ENCODE measurements around the gene PLEKHA1. TPM values are rescaled to one million over a fixed set of nuclear protein-coding genes. Genes with fewer than 3 reads are reported as not detected.

The PLEKHA1 gene
- total and polyA plus RNA-seq, 2 donors (not counting 1 experiment from before 2014, with no cell fraction given), result 9.0 to 34.0 TPM

DNA sequence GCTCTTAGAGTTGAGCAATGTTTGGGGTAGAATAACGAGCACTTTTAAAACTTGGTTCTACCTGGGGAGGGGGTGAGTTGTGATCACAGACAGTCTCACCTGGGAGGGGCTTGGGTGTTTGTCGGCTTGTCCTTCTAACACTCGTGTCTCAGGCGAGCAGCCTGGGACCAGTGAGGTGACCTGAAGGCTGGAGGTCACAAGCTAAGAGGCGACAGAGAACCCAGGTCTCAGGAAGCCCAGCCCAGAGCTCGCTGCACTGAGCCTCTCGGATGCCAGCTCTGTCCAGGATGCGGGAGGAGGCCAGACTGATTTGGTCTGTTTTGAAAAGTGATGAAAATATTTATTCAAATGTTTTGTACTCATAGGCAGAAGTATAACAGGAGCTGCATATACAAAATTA is 98.6 kb downstream of the PLEKHA1 start:
- H3K79me2 ChIP-seq (ENCODE audit: control insufficient read depth, insufficient read depth, low read length), result no peaks in the 10 kb centered on the region
- no peaks in the 10 kb centered on the region for H4K20me1 ChIP-seq (ENCODE audit: control insufficient read depth, insufficient read depth, low read length, poor library complexity, severe bottlenecking)
- no peaks in the 10 kb centered on the region for H3K4me1 ChIP-seq (ENCODE audit: control insufficient read depth in 2 of 2, insufficient read depth in 2 of 2, low read length in 2 of 2)
- no peak overlapping the region for H3K27ac Mint-ChIP-seq
- H3K4me3 ChIP-seq (ENCODE audit: control extremely low read depth in 1 of 5, extremely low read depth in 1 of 5, insufficient read depth in 1 of 5, low read depth in 2 of 5, low read length in 4 of 5), result no peak overlapping the region
- no peak overlapping the region for H3K9ac ChIP-seq (ENCODE audit: low read length)
- peaks cover 33% of the 10 kb centered on the region for H3K27me3 Mint-ChIP-seq
- H3K9me3 ChIP-seq (ENCODE audit: control extremely low read depth in 1 of 3, control insufficient read depth in 2 of 3, insufficient read depth in 1 of 3, low read length in 2 of 3), result no peaks in the 10 kb centered on the region
- no peaks in the 10 kb centered on the region for H3K9me3 Mint-ChIP-seq (ENCODE audit: insufficient read depth)
- 81% methylated on average over 4 of the region's 8 CpGs for WGBS (ENCODE audit: insufficient coverage)
- H3K4me2 ChIP-seq (replicated peaks; ENCODE audit: low read depth, low read length, poor library complexity, severe bottlenecking), result no peak overlapping the region
- peaks cover 0 to 13% (median 1%) of the 10 kb centered on the region in 4 experiments for H3K27me3 ChIP-seq (replicated peaks in 1 of 4; ENCODE audit: control extremely low read depth in 1 of 4, control insufficient read depth in 3 of 4, insufficient read depth in 4 of 4, low read length in 3 of 4)
- H3K4me1 Mint-ChIP-seq, result peaks cover 5% of the 10 kb centered on the region
- no peak overlapping the region for H3K4me3 Mint-ChIP-seq
- no peak overlapping the region for H3K27ac ChIP-seq (ENCODE audit: low read length in 2 of 2)
- TF ChIP-seq EZH2 (IDR thresholded peaks at IDR 0.05; ENCODE audit: borderline replicate concordance, insufficient read depth, low read depth, low read length, poor library complexity, severe bottlenecking), result no peak
- TF ChIP-seq, protein P1, sequence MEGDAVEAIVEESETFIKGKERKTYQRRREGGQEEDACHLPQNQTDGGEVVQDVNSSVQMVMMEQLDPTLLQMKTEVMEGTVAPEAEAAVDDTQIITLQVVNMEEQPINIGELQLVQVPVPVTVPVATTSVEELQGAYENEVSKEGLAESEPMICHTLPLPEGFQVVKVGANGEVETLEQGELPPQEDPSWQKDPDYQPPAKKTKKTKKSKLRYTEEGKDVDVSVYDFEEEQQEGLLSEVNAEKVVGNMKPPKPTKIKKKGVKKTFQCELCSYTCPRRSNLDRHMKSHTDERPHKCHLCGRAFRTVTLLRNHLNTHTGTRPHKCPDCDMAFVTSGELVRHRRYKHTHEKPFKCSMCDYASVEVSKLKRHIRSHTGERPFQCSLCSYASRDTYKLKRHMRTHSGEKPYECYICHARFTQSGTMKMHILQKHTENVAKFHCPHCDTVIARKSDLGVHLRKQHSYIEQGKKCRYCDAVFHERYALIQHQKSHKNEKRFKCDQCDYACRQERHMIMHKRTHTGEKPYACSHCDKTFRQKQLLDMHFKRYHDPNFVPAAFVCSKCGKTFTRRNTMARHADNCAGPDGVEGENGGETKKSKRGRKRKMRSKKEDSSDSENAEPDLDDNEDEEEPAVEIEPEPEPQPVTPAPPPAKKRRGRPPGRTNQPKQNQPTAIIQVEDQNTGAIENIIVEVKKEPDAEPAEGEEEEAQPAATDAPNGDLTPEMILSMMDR (IDR thresholded peaks at IDR 0.05), result no peak
- H2AFZ ChIP-seq (ENCODE audit: insufficient read depth, low read depth, low read length, poor library complexity, severe bottlenecking), result no peak overlapping the region
- ChIA-PET POLR2A (no interaction called here), CTCF (no interaction called here)
- intact Hi-C loops (cut with micrococcal nuclease), result no loop called here
- ATAC-seq (ENCODE audit: low read depth) (no peak), DNase-seq (no peak)
- no peaks in the 10 kb centered on the region for H3K36me3 ChIP-seq (replicated peaks in 1 of 2; ENCODE audit: control extremely low read depth in 1 of 2, control insufficient read depth in 1 of 2, extremely low read depth in 1 of 2, insufficient read depth in 2 of 2, low read length in 1 of 2)

DNA sequence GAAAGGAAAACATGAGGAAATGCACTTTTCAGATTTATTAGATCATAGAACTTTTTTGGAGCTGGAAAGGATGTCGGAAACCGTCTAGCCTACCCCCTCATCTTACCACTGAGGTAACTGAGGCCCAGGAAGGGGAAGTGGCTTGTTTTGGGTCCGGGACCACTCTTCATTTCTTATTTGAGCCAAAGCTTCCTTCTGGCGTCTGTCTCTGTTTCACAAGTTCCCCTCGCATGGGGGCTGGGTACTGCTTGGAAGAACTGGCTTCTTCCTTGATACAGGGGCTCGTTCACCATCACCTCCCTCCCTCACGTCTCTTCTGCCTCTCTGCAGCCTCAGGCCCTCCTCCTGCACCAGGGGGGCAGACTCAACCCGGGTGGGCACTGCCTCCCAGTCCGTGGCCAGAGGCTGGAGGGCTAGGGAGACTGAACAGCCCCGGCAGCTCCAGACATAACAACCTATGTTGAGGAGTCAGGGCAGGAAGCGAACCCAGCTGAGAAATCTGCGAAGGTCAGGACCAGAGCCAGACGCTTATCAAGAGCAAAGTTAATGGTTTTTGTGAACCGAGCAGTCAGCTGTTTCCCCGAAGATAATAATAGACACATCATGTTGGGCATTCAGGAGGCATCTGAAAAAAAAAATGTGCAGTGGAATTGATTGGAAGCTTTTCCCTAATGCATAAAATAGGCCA is 99.8 kb downstream of the PLEKHA1 start:
- TF ChIP-seq, protein P1 (IDR thresholded peaks at IDR 0.05), result no peak
- no peak for TF ChIP-seq EZH2 (IDR thresholded peaks at IDR 0.05; ENCODE audit: borderline replicate concordance, insufficient read depth, low read depth, low read length, poor library complexity, severe bottlenecking)
- Histone ChIP-seq H4K20me1 (ENCODE audit: control insufficient read depth, insufficient read depth, low read length, poor library complexity, severe bottlenecking) (no peaks in the 10 kb centered on the region), H3K4me1 (ENCODE audit: control insufficient read depth in 2 of 2, insufficient read depth in 2 of 2, low read length in 2 of 2) (no peaks in the 10 kb centered on the region), H3K9ac (ENCODE audit: low read length) (no peak overlapping the region), H3K4me3 (ENCODE audit: control extremely low read depth in 1 of 5, extremely low read depth in 1 of 5, insufficient read depth in 1 of 5, low read depth in 2 of 5, low read length in 4 of 5) (no peak overlapping the region), H3K36me3 (replicated peaks in 1 of 2; ENCODE audit: control extremely low read depth in 1 of 2, control insufficient read depth in 1 of 2, extremely low read depth in 1 of 2, insufficient read depth in 2 of 2, low read length in 1 of 2) (no peaks in the 10 kb centered on the region), H3K27ac (ENCODE audit: low read length in 2 of 2) (no peak overlapping the region), H3K27me3 (replicated peaks in 1 of 4; ENCODE audit: control extremely low read depth in 1 of 4, control insufficient read depth in 3 of 4, insufficient read depth in 4 of 4, low read length in 3 of 4) (peaks cover 0 to 13% (median 1%) of the 10 kb centered on the region in 4 experiments), H3K79me2 (ENCODE audit: control insufficient read depth, insufficient read depth, low read length) (no peaks in the 10 kb centered on the region), H3K4me2 (replicated peaks; ENCODE audit: low read depth, low read length, poor library complexity, severe bottlenecking) (no peak overlapping the region), H2AFZ (ENCODE audit: insufficient read depth, low read depth, low read length, poor library complexity, severe bottlenecking) (no peak overlapping the region), H3K9me3 (ENCODE audit: control extremely low read depth in 1 of 3, control insufficient read depth in 2 of 3, insufficient read depth in 1 of 3, low read length in 2 of 3) (no peaks in the 10 kb centered on the region)
- intact Hi-C loops (cut with micrococcal nuclease), result no loop called here
- H3K9me3 Mint-ChIP-seq (ENCODE audit: insufficient read depth), result no peaks in the 10 kb centered on the region
- H3K4me3 Mint-ChIP-seq, result no peak overlapping the region
- WGBS (ENCODE audit: insufficient coverage), result 3% methylated on average over 9 of the region's 15 CpGs
- DNase-seq (no peak), ATAC-seq (ENCODE audit: low read depth) (no peak)
- peaks cover 25% of the 10 kb centered on the region for H3K27me3 Mint-ChIP-seq
- CTCF ChIA-PET, result no interaction called here
- peaks cover 5% of the 10 kb centered on the region for H3K4me1 Mint-ChIP-seq
- H3K27ac Mint-ChIP-seq, result no peak overlapping the region
- POLR2A ChIA-PET, result no interaction called here

Data from B cell (primary cell).